Brain microvascular endothelial cell (primary cell): Measurements from ENCODE around the gene PMCH.
"Not testable (repeated sequence)": the region's sequence is repeated elsewhere in the genome, so short reads cannot be mapped to it uniquely, and the experiment has no call there.

Experiments
- DNase-seq: peaks from one replicate; pipeline ENCODE4 v3.0.0-alpha.2; 2020
- H3K27ac ChIP-seq: fragments of 250-450 bp; sonication (Bioruptor Pico); 2 replicates; pipeline ENCODE4 v1.5.1; 2020; ENCODE audit warnings: mild to moderate bottlenecking, moderate library complexity
- H3K27me3 ChIP-seq: fragments of 250-450 bp; sonication (Bioruptor Pico); replicated peaks from 2 replicates; pipeline ENCODE4 v1.5.1; 2020; ENCODE audit warnings: mild to moderate bottlenecking
- H3K36me3 ChIP-seq: fragments of 250-450 bp; sonication (Bioruptor Pico); replicated peaks from 2 replicates; pipeline ENCODE4 v1.5.1; 2020; ENCODE audit warnings: mild to moderate bottlenecking
- H3K4me3 ChIP-seq: 2 replicates; pipeline ENCODE4 v1.5.1; 2011; ENCODE audit warnings: low read depth, mild to moderate bottlenecking, control low read depth, low read length, moderate library complexity
- in situ Hi-C: cut with HindIII; loops from 2 replicates; pipeline ENCODE4 v1.10.0; 2017; ENCODE audit warnings: low sequenced_read_pairs, low pct_ligation_motif_present
- TF ChIP-seq, protein P1 (sequence below): IDR thresholded peaks from 2 replicates; pipeline ENCODE4 v1.5.1; 2011; ENCODE audit warnings: low read depth, mild to moderate bottlenecking, moderate library complexity, low read length, control low read depth, inconsistent platforms; ENCODE audit errors: missing control alignments

Gene PMCH, protein sequence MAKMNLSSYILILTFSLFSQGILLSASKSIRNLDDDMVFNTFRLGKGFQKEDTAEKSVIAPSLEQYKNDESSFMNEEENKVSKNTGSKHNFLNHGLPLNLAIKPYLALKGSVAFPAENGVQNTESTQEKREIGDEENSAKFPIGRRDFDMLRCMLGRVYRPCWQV

DNA sequence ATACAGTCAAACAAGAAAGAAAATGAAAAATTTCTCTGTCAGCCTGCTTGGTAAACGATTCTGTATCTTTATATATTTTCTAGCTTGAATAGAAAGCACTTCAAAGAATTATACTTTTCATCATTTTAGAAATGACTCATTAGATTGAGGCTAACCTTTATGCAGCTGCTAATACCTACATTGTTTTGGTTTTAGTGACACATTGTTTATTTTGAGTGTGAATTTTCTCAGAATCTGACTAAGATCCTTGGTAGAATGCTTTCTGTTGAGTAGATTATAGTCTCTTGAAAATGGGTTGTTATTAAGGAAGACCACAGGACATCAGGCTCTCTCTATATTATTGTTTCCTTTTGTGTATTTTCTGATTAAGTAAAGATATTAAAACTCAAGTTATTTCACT lies at the start of gene PMCH:
TSS of gene PMCH (minus strand) at position 45 of the 400 bp plus-strand sequence. CDS start 63 bp downstream, outside the sequence.
- no peak for DNase-seq
- in situ Hi-C loops: no loop called here
- no peak within 1 kb of the TSS for H3K27ac ChIP-seq
- no peak within 1 kb of the TSS for H3K4me3 ChIP-seq
- H3K36me3 ChIP-seq: no peaks in the 10 kb centered on the region
- TF ChIP-seq, protein P1, sequence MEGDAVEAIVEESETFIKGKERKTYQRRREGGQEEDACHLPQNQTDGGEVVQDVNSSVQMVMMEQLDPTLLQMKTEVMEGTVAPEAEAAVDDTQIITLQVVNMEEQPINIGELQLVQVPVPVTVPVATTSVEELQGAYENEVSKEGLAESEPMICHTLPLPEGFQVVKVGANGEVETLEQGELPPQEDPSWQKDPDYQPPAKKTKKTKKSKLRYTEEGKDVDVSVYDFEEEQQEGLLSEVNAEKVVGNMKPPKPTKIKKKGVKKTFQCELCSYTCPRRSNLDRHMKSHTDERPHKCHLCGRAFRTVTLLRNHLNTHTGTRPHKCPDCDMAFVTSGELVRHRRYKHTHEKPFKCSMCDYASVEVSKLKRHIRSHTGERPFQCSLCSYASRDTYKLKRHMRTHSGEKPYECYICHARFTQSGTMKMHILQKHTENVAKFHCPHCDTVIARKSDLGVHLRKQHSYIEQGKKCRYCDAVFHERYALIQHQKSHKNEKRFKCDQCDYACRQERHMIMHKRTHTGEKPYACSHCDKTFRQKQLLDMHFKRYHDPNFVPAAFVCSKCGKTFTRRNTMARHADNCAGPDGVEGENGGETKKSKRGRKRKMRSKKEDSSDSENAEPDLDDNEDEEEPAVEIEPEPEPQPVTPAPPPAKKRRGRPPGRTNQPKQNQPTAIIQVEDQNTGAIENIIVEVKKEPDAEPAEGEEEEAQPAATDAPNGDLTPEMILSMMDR: no peak
- H3K27me3 ChIP-seq: no peaks in the 10 kb centered on the region

DNA sequence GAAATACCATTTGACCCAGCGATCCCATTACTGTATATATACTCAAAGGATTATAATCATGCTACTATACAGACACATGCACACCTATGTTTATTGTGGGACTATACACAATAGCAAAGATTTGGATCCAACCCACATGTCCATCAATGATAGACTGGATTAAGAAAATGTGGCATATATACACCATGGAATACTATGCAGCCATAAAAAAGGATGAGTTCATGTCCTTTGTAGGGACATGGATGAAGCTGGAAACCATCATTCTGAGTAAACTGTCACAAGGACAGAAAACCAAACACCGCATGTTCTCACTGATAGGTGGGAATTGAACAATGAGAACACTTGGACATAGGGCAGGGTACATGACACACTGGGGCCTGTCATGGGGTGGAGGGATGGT lies 43.2 kb upstream of the PMCH start:
- H3K4me3 ChIP-seq, H3K27ac ChIP-seq, H3K27me3 ChIP-seq, in situ Hi-C loops, H3K36me3 ChIP-seq, DNase-seq: not testable (repeated sequence)

DNA sequence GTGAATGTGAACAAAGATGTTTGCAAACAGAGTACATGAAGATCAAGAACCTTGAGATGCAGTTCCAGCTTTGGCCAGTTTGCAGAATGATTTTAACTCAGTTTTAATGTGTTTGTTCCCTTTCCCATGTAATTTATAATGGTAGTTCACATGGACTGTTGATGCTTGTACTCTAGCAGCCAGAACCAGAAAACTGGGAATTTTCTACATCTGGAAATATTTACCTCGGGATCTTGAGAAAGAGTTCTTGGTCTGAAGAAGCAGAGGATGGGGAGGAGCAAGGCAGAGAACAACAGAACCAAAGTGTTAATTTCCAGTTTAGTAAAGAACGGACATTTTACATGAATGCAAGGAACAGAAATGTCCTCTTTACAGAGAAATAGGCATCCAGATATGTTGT lies 37.0 kb upstream of the PMCH start:
- H3K27ac ChIP-seq: no peak overlapping the region
- TF ChIP-seq, protein P1: no peak
- H3K36me3 ChIP-seq: no peaks in the 10 kb centered on the region
- no peak for DNase-seq
- in situ Hi-C loops: no loop called here
- H3K4me3 ChIP-seq: no peak overlapping the region
- H3K27me3 ChIP-seq: no peaks in the 10 kb centered on the region

DNA sequence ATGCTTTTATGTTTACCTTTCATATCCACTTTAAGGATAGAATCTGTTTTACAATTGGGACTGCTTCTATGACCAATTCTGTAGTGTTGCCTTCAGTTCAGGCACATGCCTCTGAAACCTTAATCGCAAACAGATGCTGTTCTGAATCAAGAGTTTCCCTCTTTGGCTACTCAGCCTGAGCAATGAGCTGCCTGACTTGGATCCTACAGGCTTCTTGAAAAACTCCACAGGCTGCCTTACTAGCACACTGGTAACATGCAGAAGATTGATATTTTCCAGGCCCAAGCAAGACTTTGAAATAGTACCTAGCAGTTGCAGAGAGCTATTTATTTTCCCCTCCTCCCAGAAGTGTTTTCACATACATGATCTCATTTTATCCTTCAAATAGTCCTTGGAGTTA lies 34.8 kb upstream of the PMCH start:
- no peak overlapping the region for H3K27ac ChIP-seq
- in situ Hi-C loops: no loop called here
- DNase-seq: no peak

DNA sequence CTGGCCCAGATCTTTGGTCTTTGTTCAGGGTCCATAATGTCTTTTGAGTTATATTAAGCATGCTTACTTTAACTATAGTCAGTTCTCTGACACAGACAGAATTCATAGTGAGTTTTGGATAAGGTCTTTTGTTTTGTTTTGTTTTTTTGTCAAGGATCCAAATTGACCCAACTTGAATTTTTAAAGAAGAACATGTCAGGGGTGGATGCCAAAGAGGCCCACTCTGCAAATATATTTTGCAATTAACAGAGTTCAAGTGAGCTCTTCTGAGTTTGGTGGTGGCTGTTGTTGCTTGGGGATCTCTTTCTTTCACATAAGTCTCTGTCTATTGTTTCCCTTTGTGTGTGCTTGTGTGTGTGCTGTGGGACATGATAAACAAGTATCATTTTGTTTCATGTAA lies 34.4 kb upstream of the PMCH start:
- H3K27me3 ChIP-seq: no peaks in the 10 kb centered on the region
- no peak for DNase-seq
- in situ Hi-C loops: no loop called here
- no peaks in the 10 kb centered on the region for H3K36me3 ChIP-seq
- no peak overlapping the region for H3K27ac ChIP-seq
- no peak overlapping the region for H3K4me3 ChIP-seq
- TF ChIP-seq, protein P1: no peak

More for the DNA sequence above, 34.8 kb upstream of the PMCH start:
- TF ChIP-seq, protein P1: no peak
- H3K4me3 ChIP-seq: no peak overlapping the region
- H3K36me3 ChIP-seq: no peaks in the 10 kb centered on the region
- no peaks in the 10 kb centered on the region for H3K27me3 ChIP-seq

DNA sequence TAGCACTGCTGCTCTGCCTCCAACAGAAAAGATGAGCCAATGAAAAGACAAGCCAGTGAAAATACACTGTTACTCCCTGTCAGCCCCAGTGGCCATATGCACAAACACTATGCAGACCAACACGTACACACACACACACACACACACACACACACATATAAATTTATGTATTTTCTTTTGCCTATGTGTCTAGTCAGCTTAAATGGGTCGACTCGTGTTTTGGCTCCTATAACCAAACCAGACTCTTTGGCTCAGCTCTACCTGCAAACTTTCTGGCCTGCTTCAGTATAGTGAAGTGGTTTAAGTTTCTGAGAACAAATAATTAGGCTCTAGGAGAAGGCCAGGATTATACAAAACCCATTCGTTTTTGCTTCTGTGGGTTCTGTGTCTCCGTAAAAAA lies 30.3 kb upstream of the PMCH start:
- in situ Hi-C loops: no loop called here
- TF ChIP-seq, protein P1: no peak
- Histone ChIP-seq H3K27me3 (no peaks in the 10 kb centered on the region), H3K36me3 (no peaks in the 10 kb centered on the region), H3K27ac (no peak overlapping the region), H3K4me3 (no peak overlapping the region)
- no peak for DNase-seq
